Measurements from ENCODE around the gene PPP1R13B.

The PPP1R13B gene

DNA sequence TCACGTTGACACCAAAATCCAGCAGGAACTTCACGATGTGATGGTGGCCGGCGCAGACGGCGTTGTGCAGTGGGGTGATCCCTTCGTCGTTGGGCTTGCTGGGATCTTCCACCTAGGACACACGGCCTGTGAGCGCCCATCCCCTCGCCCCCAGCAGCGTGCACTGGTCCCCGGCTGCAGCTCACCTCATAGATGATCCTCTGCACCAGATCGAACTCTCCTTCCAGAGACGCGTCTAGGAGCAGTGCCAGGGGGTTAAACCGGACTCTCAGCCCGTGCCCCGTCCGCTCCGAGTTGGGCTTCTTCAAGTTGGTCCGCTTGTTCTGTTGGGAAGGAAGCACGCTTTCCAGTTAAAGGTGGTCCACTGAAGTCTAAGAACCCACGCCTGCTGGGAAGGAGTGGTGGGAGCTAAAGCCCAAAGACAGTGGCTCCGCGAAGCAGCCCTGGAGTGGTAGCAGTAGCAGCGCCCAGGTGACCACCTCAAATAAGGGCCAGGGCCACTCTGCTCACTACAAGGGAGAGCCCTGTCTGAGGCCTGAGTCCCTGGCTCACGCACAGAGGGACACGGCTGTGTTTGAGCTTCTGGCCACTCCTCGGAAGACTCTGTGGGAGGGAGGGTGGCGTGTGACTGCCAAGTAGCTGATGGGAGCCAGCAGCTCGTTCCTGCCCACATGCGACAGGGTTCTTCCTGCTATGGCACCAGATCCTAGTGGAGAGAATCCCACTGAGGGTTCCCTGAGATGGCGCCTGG is 108.5 kb downstream of the PPP1R13B start:
- FAIRE-seq: no peak

DNA sequence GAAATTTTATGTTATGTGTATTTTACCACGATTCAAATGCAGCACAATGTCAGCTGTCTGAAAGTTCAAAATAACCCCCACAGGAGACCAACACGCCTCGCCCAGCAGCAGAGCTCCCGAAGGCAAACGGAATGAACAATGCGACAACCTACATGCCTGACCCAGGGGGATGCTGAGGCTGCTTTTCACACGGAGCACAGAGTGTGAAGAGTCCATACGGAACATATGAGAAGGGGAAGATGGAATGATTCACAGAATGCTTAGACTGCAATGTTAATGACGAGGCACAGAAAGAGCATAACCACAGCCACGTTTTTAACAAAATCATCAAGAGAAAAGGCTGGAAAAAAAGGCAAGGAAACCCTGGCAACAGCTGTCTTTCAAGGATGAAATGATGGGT is 109.2 kb downstream of the PPP1R13B start:
- FAIRE-seq: no peak

DNA sequence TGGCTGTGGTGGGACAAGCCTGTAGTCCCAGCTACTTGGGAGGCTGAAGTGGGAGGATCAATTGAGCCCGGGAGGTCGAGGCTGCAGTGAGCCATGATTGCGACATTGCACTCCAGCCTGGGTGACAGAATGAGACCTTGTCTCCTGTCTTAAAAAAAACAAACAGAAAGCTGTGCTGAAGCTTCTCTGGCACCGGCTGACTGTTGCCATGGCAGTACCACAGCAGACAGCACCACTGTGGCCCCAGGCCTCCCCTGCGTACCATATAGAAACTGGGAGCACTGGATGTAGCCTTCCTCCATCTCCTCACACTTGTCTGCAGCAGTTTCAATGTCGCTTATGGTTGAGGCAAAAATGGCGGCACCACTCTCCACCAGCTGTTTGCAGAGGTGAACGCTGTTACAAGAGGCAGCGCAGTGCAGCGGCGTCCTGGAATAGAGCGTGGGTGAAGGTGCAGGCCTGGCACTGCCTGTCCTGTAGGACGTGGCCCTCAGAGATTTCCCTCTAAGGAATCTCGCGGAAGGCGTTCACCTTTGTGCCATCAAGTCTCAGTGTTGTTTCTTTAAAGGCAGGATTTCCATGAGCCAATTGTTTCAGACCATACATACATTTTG is 109.8 kb downstream of the PPP1R13B start:
- FAIRE-seq: no peak

GRCh38 chr14:103736546-103737431 is 110.6 kb downstream of the PPP1R13B start:
- no peak for FAIRE-seq

DNA sequence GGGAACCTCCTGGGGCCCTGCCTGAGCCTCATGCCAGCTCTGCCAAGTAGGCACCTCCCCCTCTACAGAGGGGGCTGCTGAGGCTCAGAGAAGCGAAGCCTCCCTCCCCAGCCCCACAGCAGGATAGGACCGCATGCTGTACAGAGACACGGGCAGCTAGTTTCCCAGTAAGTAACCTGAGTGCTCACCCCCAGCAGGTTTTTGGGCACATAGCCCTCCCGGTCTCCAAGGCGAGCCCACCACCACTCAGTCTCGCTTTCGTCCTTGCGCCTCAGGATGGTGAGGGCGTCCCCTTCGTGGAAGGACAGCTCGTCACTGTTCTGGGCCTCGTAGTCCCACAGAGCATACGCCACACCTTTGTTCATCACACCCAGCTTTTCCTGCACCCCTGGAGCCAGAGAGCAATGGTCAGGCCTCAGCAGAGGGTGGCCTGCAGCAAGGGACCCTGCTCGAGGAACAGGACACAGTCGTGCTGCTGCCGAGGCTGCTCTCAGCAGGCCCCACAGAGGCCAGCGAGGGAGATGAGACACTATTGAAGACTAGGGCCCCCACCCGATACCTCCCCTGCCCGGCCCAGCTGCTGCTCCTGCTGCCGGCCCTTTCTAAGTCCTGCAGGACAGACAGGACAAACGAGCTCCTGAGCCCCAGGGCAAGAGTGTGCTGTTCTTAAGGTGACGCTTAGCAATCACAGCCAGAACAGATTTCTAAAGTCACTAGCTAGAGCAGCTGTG is 111.4 kb downstream of the PPP1R13B start:
- FAIRE-seq: no peak

- no peak for FAIRE-seq
Observed at GRCh38 chr14:103735439-103735814, 111.9 kb downstream of the PPP1R13B start.

- FAIRE-seq: no peak
Observed at GRCh38 chr14:103735022-103735421, 112.4 kb downstream of the PPP1R13B start.

DNA sequence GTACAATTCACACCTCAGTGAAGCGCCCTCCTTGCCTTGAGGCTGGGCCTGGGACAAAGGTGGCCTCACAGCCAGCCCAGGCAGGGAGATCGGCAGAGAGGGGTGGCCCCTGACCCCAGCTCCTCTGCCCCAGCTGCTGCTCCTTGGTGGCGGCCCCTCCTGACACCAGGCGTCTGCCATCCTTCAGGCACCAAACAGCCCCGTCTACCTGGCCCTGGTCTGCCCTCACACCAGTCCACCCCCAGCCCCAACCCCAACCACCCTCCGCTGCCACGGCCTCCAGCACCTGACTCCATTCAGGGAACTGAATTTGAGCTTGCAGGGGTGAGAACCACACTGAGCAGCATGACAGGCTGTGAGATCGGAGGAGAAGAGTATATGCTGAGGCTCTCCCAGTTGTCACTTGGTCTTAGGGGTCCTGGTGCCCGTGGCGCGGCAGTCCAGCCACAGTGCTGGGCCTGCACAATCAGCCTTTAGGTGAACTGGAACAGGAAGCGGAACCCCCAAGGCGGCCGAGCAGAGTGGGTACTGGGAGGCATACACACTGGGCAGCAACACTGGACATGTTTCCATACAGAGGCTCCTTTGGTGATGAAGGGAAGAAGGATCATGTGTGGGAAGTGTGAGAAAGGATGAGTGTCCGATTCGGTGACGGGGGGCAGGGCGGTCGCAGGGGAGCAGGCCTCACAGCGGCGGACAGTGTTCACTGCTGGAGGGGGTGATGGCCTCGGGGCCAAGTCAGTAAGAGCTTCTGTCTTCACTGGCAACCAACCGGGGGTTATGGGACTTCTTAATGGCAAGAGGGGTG is 113.1 kb downstream of the PPP1R13B start:
- no peak for FAIRE-seq

DNA sequence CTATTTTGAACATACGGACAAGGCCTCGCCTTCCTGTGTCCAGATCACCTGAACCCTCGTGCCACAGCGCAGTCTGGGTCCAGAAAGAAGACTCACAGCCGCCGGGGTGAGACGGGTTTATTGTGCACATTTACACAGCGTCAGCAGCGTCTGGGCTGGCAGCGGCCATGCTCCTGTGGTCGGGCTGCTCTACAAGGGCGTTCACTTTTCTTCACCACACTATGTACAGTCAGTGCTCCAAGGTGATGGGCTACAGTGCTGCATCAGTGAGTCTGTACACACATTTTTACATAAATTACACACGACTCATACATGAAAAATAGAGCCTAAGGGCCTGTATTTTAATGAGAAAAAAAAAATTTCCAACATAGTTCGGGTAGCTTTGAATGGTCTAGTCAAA is 113.7 kb downstream of the PPP1R13B start:
- no peak for FAIRE-seq

DNA sequence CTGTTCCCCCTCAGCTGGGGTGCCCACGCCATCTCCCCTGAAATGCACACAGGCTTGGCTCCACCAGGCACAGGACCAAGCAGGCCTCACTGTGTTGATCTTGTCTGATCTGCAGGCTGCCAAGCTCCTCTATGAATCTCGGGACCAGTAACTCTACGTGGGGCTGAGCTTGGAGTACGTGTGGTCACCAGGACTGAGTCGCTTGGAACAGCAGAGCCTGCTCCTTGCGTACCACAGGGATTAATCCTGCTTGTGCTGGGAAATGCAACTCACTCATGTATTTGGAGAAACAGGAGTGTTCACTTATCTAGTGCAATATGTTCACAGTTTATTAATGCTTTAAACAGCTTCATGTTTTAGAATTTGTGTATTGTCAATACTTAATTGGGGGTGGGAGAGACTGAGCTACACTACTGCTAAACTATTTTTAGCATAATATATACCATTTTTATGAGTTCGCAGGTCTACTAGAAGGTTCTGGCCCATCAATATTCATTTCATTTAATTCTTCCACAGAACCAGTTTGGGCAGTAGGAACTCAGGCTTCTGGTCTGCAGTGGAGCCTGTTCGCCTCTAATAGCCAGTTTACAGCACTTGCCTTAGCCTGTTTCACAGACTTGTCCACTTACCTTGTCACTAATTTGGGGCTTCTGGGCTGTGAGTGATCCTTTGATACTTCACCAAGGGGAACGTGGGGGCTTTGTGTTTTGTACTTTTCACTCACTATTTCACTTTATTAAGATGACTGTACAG is 114.3 kb downstream of the PPP1R13B start:
- FAIRE-seq: no peak

DNA sequence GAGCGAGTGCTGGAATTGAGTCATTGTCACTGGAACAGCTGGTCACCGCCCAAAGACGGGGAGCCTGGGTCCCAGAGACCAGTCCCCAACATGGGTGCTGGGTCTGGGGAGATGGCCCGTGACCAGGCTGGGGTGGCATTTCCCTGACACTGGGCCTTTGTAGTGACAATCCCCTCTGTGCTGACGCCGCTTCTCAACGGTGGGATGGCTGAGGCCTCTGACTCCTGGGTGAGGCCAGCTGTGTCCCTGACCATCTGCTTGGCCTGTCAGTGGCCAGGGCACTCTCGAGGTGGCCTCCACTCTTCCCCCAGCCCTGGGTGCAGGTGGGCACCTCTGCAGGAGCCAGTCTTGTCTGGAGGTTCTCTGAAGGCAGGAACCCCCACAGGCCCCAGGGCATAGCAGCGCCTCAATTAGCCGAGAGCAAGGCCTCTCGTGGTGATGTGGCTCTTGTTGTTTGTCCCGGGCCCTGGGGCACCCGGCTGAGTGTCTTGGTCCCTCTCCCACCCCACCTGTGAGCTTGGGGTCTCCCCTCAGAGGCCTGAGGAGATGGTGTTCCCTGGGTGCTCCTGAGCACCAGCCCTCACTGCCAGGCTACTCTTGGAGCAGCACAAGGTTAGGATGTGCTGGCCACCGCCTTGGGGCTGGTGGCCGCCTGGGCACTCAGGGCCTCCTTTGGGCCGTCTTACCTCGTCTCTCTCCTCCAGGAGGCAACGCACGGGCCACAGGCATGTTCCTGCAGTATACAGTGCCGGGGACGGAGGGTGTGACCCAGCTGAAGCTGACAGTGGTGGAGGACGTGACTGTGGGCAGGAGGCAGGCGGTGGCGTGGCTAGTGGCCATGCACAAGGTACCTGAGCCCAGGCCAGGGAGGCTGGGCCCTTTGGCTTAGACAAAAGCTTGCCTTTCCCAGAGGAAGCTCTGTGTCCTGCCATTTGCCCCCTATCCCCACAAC is 115.2 kb downstream of the PPP1R13B start:
- FAIRE-seq: no peak

DNA sequence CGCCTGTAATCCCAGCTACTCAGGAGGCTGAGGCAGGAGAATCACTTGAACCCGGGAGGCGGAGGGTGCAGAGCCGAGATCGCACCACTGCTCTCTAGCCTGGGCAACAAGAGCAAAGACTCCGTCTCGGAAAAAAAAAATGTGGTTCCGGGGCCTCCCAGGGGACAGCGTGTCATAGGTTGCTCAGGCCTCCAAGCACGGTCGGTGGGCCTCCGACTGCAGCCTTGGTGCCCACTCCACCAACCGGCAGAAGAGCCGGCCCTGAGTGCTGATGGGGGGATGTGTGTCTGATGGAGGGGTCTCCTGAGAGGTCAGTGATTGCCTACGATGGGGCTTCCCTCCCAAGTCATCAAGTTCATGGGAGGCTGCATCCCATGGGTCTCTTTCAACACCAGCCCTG is 115.9 kb downstream of the PPP1R13B start:
- no peak for FAIRE-seq

GRCh38 chr14:103730490-103731035 is 116.8 kb downstream of the PPP1R13B start:
- no peak for FAIRE-seq

DNA sequence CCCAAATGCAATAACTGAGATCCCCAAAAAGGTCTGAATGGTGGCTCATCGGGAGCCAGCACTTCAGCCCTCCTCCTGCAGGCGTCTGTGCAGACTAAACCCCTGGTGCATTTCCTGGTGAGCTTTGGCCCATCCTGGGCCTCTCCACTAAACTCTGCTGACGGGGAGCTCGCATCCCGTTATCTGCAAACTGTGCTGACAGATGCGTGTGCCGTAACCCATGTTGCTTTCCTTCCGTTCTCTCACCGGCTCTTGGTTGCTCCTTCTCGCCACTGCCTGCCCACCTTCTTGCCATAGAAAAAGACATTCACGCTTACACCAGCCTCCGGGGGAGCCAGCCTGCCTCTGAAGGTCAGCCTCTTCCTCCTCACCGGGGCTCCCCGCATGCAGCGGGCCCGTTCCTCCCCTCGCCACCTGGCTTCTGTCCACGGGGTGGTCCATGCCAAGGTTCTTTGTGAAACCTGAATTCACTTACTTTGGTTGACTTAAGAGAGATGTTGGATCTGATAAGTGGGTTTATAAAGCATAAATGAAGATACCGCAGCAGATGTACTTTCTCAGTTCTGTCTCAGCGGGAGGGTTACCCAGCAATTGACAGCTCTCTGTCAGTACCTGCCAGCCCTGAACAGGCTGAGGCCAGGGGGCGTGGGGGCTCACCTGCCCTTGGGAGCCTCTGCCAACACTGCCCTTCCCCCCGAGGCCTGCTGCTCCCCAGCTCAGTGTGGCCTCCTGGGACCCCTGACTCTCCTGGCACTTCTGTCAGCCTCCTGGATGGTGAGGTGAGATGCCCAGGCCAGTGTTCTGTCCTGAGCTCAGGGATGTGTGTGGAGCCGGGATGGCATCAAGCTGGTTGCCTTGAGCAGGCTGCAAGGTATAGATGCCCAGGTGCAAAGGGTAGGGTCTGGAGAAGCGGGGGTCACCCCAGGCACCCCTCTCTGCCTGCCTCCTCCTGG is 117.6 kb downstream of the PPP1R13B start:
- no peak for FAIRE-seq

DNA sequence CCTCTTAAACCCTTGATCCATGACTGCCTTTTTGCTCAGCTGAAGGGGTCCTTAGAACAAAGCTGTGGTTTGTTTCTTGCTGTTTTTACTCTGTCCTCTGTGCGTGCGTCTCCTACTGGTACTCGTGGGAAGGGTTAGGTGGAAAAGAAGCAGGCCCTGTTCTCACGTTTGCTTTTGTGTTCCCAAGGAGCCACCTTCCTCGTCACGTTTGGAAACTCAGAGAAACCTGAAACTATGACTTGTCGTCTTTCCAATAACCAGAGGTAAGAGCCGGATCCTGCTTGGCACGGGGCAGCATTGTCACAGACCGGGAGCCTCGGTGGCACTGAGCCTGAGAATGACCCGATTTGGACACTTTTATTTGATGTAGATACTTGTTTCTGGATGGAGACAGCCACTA is 118.7 kb downstream of the PPP1R13B start:
- FAIRE-seq: no peak

DNA sequence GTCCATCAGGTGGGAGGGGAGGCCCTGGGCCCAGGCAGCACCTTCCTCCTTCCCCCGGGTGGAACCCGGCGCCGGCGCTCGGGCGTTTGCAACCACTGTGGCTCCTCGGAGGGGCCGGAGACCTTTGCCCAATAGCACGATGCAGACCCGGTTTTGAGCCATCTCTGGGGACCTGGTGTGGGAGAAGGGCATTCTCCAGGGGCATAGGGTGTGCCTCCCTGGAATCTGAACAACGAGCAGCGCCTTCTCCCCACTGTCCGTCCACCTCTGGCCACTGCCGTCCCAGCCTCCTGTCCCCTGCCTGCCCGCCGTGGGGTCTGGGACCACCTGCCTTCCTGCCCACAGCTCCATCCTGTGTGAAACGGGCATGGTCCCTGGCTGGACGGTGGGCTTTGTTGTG is 119.2 kb downstream of the PPP1R13B start:
- no peak for FAIRE-seq

DNA sequence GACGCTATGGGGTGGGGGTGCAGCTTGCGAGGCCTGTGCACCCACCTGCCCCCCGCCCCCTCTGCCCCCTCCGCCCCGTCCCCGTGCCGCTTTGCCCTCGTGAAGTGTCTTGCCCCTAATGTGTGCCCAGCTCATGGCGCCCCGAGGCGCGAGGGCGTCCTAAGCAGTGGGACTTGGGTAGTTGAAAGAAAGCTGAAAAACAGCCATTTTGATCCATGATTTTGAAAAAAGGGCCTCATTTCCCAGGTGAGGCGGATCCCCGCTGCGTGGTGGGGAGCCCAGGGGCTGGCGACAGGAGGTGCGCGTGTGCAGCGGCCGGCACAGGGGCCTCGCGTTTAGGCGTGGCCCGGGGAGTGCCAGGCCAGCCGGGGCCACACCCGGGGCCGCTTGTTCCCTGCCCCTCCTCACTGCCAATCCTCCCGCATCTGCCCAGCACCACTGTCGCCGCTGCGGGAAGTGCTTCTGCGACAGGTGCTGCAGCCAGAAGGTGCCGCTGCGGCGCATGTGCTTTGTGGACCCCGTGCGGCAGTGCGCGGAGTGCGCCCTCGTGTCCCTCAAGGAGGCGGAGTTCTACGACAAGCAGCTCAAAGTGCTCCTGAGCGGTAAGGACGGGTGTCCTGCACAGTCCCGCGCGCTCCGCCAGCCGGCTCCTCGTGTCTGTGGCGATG is 119.9 kb downstream of the PPP1R13B start:
- no peak for FAIRE-seq

- no peak for FAIRE-seq
Observed at GRCh38 chr14:103726474-103726873, 120.9 kb downstream of the PPP1R13B start.

All from colon (tissue), 2 donors.